ENCODE data around the gene SUN2.

SUN2 gene

DNA sequence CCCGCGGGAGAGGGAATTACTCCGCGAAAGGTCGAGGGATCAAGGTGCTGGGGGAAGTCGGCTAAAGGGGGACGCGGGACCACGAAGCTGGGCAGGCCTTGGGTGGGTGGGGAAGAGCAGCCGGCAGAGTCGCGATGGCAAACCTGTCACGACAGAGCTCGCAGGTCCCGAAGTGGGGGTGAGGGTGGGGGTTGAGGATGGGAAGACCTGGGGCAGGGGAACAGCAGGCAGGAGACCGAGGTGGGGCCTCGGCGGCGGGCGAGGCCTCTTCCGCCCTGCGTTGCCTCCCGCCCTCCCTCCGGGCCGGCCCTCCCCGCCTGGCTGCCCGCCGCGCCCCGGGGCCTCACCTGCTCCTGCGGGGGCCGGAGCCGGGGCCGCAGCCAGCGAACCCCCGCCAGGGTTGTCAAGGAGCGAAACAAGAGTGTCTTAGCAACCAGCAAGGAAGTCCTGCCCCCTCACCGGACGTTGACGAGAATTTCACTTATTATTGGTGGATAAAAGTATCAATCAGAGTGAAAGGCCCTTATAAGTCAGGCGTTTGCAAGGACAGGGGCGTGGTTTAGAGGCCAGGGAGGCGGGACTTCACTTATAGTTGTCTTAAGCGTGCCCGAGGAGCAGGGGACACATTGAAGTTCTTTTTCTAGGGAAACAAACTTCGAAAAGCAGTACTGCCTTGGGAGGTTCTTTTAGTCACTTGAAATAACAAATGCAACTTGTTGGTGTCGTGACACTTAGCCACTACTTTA is 38.1 kb upstream of the SUN2 start, which contains the start of gene DNAL4 (continued):
- no peak for TF ChIP-seq SALL2 (tag by site-specific recombination; IDR thresholded peaks at IDR 0.05; ENCODE audit: borderline replicate concordance)
- TF ChIP-seq ZSCAN16 (tag by site-specific recombination; IDR thresholded peaks at IDR 0.05) = no peak
- TF ChIP-seq ZNF747 (tag by site-specific recombination; IDR thresholded peaks at IDR 0.05) = no peak
- peak; percentile 87 for TF ChIP-seq PBX3 (CRISPR knock-in tag; IDR thresholded peaks at IDR 0.05)
- TF ChIP-seq PRDM4 (tag by site-specific recombination; IDR thresholded peaks at IDR 0.05) = peak; percentile 49; the same call in 1 of the 2 replicates
- TF ChIP-seq ZNF843 (tag by site-specific recombination; IDR thresholded peaks at IDR 0.05) = no peak
- TF ChIP-seq, protein P1, sequence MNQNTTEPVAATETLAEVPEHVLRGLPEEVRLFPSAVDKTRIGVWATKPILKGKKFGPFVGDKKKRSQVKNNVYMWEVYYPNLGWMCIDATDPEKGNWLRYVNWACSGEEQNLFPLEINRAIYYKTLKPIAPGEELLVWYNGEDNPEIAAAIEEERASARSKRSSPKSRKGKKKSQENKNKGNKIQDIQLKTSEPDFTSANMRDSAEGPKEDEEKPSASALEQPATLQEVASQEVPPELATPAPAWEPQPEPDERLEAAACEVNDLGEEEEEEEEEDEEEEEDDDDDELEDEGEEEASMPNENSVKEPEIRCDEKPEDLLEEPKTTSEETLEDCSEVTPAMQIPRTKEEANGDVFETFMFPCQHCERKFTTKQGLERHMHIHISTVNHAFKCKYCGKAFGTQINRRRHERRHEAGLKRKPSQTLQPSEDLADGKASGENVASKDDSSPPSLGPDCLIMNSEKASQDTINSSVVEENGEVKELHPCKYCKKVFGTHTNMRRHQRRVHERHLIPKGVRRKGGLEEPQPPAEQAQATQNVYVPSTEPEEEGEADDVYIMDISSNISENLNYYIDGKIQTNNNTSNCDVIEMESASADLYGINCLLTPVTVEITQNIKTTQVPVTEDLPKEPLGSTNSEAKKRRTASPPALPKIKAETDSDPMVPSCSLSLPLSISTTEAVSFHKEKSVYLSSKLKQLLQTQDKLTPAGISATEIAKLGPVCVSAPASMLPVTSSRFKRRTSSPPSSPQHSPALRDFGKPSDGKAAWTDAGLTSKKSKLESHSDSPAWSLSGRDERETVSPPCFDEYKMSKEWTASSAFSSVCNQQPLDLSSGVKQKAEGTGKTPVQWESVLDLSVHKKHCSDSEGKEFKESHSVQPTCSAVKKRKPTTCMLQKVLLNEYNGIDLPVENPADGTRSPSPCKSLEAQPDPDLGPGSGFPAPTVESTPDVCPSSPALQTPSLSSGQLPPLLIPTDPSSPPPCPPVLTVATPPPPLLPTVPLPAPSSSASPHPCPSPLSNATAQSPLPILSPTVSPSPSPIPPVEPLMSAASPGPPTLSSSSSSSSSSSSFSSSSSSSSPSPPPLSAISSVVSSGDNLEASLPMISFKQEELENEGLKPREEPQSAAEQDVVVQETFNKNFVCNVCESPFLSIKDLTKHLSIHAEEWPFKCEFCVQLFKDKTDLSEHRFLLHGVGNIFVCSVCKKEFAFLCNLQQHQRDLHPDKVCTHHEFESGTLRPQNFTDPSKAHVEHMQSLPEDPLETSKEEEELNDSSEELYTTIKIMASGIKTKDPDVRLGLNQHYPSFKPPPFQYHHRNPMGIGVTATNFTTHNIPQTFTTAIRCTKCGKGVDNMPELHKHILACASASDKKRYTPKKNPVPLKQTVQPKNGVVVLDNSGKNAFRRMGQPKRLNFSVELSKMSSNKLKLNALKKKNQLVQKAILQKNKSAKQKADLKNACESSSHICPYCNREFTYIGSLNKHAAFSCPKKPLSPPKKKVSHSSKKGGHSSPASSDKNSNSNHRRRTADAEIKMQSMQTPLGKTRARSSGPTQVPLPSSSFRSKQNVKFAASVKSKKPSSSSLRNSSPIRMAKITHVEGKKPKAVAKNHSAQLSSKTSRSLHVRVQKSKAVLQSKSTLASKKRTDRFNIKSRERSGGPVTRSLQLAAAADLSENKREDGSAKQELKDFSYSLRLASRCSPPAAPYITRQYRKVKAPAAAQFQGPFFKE (tag by site-specific recombination; IDR thresholded peaks at IDR 0.05; ENCODE audit: borderline replicate concordance) = no peak
- no peak for TF ChIP-seq ZNF391 (tag by site-specific recombination; IDR thresholded peaks at IDR 0.05; ENCODE audit: borderline replicate concordance, low read depth)
- TF ChIP-seq ZNF114 (tag by site-specific recombination; IDR thresholded peaks at IDR 0.05) = no peak
- TF ChIP-seq, protein P2, sequence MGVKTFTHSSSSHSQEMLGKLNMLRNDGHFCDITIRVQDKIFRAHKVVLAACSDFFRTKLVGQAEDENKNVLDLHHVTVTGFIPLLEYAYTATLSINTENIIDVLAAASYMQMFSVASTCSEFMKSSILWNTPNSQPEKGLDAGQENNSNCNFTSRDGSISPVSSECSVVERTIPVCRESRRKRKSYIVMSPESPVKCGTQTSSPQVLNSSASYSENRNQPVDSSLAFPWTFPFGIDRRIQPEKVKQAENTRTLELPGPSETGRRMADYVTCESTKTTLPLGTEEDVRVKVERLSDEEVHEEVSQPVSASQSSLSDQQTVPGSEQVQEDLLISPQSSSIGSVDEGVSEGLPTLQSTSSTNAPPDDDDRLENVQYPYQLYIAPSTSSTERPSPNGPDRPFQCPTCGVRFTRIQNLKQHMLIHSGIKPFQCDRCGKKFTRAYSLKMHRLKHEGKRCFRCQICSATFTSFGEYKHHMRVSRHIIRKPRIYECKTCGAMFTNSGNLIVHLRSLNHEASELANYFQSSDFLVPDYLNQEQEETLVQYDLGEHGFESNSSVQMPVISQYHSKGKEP (tag by site-specific recombination; IDR thresholded peaks at IDR 0.05) = 0 out of 2 replicates have a peak, but pooled peaks have one; percentile 6
- no peak; the same call in none of the 2 replicates for TF ChIP-seq ZNF37A (tag by site-specific recombination; IDR thresholded peaks at IDR 0.05)
- TF ChIP-seq ZNF600 (tag by site-specific recombination; IDR thresholded peaks at IDR 0.05) = no peak
- no peak for TF ChIP-seq ZNF513 (tag by site-specific recombination; IDR thresholded peaks at IDR 0.05)
- TF ChIP-seq ZFP41 (tag by site-specific recombination; IDR thresholded peaks at IDR 0.05; ENCODE audit: borderline replicate concordance) = no peak
- TF ChIP-seq ZNF335 (tag by site-specific recombination; conservative IDR thresholded peaks at IDR 0.05) = peak; percentile 94
- no peak for TF ChIP-seq ZNF645 (tag by site-specific recombination; IDR thresholded peaks at IDR 0.05)
- TF ChIP-seq ZNF791 (tag by site-specific recombination; IDR thresholded peaks at IDR 0.05) = no peak
- TF ChIP-seq ZBTB21 (tag by site-specific recombination; IDR thresholded peaks at IDR 0.05) = no peak
- TF ChIP-seq ZNF530 (tag by site-specific recombination; IDR thresholded peaks at IDR 0.05; ENCODE audit: low read depth) = no peak
- TF ChIP-seq ZNF350 (tag by site-specific recombination; IDR thresholded peaks at IDR 0.05) = no peak
- no peak for TF ChIP-seq ZNF18 (tag by site-specific recombination; IDR thresholded peaks at IDR 0.05)
- TF ChIP-seq WT1 (tag by site-specific recombination; IDR thresholded peaks at IDR 0.05) = no peak
- no peak for TF ChIP-seq HOXC10 (CRISPR knock-in tag; IDR thresholded peaks at IDR 0.05)
- TF ChIP-seq MEIS1 (CRISPR knock-in tag; IDR thresholded peaks at IDR 0.05; ENCODE audit: borderline replicate concordance) = no peak

Measured in HEK293 (cell line).